ENCODE measurements around the gene GALK2. TPM values are rescaled to one million over a fixed set of nuclear protein-coding genes. Genes with fewer than 3 reads are reported as not detected.
"Not testable (repeated sequence)": the region's sequence is repeated elsewhere in the genome, so short reads cannot be mapped to it uniquely, and the experiment has no call there.

The GALK2 gene
- polyA plus RNA-seq, 3 donors = 23.6 to 30.4 (median 27.5) TPM

DNA sequence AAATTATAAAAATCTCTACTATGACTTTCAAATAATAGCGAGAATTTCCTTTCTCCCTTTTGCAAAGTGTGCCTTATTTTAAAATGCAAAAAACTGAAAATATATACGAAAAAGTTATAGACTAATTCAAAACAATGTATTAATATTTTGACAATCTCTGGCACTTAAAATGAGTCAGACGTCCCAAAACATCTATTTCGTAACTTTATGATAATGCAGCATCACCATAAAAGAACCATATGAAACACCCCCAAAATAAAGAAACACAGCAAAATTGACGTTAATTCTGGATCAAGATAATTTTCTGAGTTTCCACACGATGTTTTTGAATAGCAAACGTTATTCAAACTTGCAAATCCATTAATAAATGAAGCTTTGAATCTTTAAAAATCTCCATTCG, 15.7 kb upstream of the GALK2 start:
- DNase-seq (ENCODE audit: extremely low read depth in 1 of 11, low read depth in 9 of 11, low spot score in 4 of 11) = no peak

DNA sequence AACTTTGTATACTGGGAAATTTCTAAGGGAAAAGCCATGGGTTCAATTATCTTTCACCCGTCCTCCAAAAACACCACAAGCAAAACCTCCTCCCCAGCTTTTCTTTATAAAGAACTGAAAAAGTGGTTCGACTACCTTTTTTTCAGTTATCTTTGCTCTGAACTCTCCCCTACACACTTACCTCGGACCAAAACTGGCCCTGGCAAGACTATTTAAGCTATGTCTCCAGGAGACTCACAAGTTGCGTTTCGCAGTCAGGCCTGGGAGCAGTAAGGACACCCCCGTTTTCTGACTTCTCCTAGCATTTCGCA, 15.3 kb upstream of the GALK2 start:
- peak in 2 of 11 donors; percentile 11 to 20 for DNase-seq (ENCODE audit: extremely low read depth in 1 of 11, low read depth in 9 of 11, low spot score in 4 of 11)

DNA sequence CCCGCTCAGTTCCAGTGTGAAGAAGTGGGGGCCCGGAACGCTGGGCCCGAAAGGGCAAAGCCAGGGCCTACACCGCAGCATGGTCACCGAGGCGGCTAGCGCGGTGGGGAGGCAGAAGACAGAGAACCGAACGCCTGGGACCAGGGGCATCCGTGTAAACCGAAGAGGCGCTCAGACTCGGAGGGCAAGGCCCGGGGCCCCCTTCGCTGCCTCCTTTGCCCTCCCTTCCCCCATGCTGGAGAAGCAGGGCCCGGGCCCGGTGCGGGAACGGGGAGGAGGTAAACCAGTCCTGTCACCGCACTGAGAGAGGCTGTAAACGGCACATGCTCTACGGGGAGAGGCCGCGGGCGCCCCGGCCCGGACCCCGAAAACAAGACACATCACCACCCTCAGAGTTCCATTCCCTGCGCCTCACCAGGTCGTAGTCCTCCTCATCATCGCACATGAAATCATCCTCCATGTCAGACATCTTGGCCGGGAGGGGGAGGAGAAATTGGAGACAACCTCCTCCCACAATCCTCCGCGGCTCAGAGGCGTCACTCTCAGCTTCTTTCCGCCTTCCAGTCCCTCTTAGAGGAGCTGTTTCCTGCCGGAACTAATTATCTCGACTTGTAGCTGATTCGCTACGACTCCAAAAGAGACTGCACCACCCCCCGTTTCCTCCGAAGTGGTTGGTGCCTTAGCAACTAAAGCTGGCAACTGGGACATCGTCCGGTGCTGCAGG, 14.8 kb upstream of the GALK2 start, which contains the start of gene COPS2:
Gene COPS2 (minus strand): TSS at position 490 of the 724 bp plus-strand sequence. CDS start 21 bp downstream, at position 469.
- peak; percentile 94 to 99 (median 98) for DNase-seq (ENCODE audit: extremely low read depth in 1 of 11, low read depth in 9 of 11, low spot score in 4 of 11)

DNA sequence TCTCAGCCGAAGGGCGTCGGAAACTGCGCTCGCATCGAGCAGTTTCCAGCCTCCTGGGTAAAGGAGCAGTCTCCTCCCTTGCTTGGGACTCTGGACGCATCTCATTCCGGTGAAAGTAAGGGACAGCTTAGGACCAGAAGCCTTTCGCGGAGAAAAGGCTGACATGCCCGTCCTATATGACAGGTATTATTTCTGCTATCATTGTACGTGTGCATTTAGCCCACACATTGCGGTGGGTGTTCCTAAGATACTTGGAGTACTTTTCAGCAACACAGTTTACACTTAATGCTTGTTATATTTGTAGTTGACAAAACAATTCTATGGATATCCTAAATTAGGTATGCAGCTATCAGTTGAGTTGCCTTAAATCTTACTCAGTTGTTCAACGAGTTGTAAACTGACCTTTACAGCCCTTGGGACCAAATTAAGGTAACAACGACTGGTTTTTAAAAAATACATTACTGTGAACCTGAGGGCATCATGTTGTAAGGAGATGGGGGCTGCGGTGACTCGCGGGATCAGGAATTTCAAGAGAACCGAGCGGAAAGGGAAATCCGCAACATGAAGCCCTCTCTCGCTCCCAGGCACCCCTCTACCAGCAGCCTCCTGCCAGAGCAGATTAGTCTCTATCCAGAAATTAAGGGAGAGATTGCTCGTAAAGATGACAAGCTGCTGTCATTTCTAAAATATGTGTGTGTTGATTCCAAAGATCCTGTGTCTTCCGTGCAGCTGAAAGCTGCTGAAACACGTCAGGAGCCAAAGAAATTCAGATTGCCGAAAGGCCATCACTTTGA, 14.0 kb upstream of the GALK2 start:
- peak in 2 of 11 donors; percentile 4 to 8 for DNase-seq (ENCODE audit: extremely low read depth in 1 of 11, low read depth in 9 of 11, low spot score in 4 of 11)

DNA sequence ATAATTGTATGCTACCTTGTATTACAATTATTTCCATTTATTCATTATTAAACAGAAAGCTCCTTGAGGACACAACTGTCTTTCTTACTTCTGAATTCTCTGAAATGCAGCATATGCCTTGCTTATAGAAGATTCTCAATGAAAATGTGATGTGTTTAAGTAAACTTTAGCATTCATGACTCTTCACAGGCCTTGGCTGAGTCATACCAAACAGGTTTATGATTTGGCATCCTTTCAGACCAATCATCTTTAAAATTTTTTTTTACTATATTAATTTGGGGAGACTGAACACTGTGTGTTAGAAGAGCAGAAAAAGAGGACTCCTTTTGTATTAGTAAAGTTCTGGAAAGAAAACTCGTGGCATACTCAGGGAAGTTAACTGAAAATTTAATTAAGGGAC, 6.4 kb upstream of the GALK2 start:
- DNase-seq (ENCODE audit: extremely low read depth in 1 of 11, low read depth in 9 of 11, low spot score in 4 of 11) = no peak

DNA sequence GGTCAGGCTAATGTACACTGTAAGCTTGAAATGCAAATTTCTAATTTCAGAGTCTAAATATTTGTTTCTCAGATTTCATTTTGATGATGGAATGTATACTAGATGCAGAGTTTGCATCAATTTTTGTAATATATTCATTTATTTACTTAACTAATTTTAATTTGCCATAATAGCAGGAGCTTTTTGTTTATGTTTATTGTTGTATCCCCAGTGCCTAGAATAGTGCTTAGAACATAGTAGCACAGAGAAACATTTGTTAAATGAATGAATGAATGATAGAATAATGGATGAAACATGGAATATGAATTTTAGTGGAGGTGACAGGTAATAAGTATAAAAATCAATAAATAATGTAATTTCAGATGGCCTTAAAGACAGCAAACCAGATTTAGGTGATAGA, 5.2 kb upstream of the GALK2 start:
- no peak for DNase-seq (ENCODE audit: extremely low read depth in 1 of 11, low read depth in 9 of 11, low spot score in 4 of 11)

DNA sequence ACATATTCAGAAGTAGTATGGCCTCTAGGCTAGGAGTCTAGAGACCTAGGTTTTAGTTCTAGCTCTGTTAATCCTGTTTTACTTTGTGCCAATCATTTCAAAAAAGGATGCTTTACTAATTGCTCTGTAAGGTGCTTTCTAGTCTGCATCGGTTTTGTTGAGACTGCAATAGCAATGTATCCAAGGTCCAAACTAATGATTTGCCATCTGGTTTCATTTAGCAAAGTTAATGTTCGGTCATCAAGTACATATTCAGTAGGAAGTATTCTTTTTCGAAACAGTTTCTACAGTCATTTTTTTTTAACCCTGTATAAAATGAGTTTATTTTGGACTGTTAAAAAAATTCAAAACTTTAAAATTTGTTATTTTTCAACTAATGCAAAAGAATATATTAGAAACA, 2.0 kb upstream of the GALK2 start:
- DNase-seq (ENCODE audit: extremely low read depth in 1 of 11, low read depth in 9 of 11, low spot score in 4 of 11) = no peak

DNA sequence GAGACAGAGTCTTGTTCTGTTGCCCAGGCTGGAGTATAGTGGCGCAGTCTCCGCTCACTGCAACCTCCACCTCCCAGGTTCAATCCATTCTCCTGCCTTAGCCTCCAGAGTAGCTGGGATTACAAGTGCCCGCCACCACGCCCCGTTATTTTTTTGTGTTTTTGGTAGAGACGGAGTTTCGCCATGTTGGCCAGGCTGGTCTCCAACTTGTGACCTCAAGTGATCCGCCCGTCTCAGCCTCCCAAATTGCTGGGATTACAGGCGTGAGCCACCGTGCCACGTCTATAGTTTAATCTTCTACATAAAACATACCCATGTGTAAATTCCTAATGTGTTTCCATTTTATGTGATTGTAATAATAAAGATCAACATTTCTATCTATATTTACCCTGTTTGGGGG, 1.7 kb downstream of the GALK2 start:
- no peak for DNase-seq (ENCODE audit: extremely low read depth in 1 of 11, low read depth in 9 of 11, low spot score in 4 of 11)

DNA sequence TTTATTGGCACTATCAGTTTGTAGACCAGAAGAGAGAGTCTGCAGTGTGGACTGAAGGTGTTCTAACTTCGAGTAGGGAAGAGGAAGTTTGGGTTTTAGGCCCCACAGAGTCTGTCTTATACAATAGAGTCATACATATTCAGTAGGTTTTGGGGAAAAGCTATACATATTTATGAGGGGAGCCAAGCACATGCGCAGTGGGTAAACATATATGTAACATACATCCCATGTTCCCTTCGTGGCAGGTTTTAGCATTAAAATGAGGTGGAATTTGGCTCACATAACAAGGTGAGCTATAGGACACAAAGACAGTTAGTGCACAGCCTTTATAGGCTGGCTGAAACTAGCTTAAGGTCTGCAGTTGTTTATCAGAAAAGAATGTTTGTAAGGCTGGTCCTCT, 4.9 kb downstream of the GALK2 start:
- DNase-seq (ENCODE audit: extremely low read depth in 1 of 11, low read depth in 9 of 11, low spot score in 4 of 11) = no peak

DNA sequence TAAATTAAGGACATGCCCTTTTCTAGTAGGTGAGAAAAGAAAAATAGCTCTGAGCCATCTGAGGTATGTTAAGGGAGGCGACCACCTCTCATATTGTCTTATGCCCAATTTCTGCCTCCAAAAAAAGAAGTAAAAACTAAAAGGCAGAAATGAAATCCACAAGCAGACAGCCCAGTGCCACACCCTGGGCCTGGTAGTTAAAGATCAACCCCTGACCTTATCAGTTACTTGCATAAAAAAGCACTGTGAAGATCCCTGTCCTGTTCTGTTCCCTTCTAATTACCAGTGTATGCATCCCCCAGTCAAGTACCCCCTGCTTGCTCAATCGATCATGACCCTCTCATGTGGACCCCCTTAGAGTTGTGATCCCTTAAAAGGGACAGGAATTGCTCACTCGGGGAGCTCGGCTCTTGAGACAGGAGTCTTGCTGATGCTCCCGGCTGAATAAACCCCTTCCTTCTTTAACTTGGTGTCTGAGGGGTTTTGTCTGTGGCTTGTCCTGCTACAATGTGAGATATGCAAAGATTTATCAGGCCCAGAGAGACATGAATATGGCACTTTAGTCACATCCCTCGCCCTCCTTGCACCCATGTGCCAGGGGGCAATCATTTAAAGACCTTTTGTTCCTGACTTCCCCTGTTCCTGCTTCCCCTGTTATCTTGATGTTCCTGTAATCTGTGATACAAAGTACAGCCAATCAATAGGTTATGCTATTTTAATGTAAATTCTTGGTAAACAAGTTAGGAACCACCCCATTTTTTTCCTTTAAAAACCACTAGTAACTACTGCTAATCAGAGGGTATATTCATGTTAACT, 5.7 kb downstream of the GALK2 start:
- not testable (repeated sequence) for DNase-seq (ENCODE audit: extremely low read depth in 1 of 11, low read depth in 9 of 11, low spot score in 4 of 11)

DNA sequence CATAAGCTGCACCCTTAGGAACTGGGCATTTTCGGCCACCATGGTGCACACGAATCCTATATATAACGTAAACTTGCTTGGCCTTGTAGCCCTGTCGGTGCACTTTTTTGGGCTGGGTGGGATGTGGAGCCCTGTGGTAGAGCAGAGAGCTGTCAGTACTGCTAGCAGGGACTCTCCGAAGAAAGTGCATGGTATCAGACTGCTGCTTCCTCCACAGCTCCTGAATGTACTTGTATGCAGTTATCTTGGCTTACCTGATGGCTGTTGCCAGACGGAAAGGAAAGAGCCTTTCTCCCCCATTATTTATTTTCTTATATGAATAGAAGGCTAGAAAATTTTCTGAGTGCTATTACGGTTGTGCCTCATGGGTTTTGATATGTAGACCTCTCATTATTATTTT, 8.4 kb downstream of the GALK2 start:
- no peak for DNase-seq (ENCODE audit: extremely low read depth in 1 of 11, low read depth in 9 of 11, low spot score in 4 of 11)

DNA sequence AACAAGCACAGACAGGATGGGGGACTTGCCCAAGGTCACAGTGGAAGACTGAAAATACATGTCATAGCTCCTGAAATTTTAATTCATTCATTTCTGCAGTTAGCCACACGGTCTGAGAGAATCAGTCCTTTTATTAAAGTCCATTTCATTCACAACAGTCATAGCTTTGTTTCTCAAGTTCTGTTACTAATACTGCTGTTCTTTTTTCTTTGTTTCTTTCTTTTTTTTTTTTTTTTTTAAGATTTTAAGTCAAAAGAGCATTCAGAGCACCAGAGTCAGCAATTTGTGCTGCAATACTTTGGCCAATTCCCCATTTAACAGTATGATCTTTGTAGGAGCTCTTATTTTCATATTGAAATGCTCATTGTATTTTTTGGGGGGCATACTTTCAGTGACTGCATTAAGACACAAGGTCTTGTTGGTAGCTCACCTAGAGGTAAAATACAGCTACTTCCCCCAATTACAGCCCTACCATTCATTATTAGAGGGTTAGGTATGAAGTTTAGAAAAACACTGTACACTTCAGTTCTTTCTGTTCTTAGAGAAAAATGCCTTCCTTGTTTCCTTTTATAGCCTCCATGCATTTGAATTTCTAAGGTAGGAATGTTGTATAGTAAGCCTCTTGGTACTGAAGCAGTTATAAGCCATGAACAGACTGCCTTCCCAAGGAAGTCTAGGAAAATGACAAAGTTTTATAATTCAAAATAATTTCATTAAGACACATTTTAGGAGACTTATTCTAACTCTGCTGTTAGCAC, 9.6 kb downstream of the GALK2 start:
- DNase-seq (ENCODE audit: extremely low read depth in 1 of 11, low read depth in 9 of 11, low spot score in 4 of 11) = no peak

DNA sequence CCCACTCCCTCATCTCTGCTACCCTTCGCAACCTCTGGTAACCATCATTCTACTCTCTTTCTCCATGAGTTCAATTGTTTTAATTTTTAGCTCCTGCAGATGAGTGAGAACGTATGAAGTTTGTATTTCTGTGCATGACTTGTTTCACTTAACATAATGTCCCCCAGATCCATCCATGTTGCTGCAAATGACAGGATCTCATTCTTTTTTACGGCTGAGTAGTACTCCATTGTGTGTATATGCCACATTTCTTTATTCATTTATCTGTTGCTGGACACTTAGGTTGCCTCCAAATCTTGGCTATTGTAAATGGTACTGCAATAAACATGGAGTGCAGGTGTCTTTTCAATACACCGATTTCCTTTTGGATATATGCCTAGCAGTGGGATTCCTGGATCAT, 12.1 kb downstream of the GALK2 start:
- DNase-seq (ENCODE audit: extremely low read depth in 1 of 11, low read depth in 9 of 11, low spot score in 4 of 11) = no peak

DNA sequence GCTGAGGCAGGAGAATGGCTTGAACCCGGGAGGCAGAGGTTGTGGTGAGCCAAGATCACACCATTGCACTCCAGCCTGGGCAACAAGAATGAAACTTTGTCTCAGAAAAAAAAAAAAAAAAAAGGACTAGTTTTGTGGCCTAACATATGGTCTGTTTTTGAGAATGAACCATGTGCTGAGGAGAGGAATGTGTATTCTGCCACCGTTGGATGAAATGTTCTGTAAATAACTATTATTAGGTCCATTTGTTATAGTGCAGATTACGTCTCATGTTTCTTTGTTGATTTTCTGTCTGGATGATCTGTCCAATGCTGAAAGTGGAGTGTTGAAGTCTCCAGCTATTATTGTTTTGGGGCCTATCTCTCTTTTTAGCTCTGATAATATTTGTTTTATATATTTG, 13.7 kb downstream of the GALK2 start:
- DNase-seq (ENCODE audit: extremely low read depth in 1 of 11, low read depth in 9 of 11, low spot score in 4 of 11) = not testable (repeated sequence)

DNA sequence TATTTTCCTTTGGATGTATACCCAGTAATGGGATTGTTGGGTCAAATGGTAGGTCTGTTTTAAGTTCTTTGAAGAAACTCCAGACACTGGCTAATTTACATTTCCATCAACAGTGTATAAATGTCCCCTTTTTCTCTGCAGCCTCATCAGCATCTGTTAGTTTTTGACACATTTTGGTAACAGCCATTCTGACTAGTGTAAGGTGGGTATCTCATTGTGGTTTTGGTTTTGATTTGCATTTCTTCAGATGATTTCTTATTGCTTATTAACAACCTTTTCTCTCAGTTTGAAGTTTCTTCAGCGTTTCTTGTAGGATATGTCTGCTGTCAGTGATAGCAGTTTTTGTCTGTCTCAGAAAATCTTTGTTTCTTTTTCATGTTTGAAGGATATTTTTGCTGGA, 15.4 kb downstream of the GALK2 start:
- no peak for DNase-seq (ENCODE audit: extremely low read depth in 1 of 11, low read depth in 9 of 11, low spot score in 4 of 11)

DNA sequence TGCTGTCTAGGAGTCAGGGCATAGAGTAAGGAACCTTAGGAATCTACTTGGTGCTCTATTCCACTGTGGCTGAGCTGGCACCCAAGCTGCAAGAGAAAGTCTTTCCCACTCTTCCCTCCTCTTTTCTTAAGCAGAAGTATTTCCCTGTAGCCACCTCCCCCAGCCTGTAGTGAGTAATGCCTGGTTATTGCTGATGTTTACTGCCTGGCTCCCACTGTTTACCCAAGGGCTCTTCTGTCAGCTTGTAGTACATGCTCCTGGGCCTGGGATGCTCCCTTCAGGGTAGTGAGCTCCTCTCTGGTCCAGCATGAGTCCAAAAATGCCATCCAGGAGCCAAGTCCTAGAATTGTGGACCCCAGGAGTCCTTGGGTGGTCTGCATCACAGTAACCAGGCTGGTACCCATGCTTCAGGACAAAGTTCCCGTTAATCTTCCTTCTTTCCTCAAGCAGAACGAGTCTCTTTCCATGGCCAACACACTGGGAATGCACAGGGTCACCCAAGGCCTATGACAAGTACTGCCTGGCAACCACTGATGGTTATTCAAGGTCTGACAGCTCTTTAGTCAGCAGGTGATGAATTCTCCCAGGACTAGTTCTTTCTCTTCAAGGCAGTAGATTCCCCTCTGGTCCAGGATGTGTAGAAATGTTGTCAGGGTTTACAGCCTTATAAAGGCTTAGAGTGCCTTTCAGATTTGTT, 17.6 kb downstream of the GALK2 start:
- DNase-seq (ENCODE audit: extremely low read depth in 1 of 11, low read depth in 9 of 11, low spot score in 4 of 11) = no peak

DNA sequence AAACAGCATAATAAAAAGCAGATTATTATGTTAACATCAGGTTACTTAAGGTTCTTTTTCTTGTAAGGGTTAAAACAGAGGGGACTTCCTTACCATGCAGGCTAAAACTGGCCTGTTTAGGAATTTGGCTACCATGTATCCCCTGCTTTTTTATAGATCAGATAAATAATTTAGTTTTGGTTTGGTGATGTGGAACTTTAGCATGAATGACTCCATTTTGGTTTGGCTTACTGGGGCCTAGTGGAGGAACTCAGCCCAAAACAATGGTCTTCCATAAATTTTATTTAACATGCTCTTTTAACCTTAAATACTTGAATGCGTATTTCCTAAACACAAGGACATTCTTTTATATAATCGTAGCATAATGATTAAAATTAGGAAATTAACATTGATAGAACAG, 18.9 kb downstream of the GALK2 start:
- no peak for DNase-seq (ENCODE audit: extremely low read depth in 1 of 11, low read depth in 9 of 11, low spot score in 4 of 11)

DNA sequence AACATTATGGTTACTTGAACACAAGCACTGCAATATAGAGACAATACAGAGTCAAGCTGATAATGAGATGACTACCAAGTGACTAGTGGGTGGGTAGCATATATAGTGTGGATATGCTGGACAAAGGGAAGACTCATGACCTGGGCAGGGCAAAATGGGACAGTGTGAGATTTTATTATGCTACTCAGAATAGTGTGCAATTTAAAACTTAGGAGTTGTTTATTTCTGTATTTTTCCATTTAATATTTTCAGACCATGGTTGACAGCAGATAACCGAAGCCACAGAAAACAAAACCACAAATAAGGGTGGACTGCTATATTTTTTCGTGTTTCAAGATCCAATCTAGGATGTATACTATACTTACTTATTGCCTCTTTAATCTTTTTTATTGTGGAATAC, 19.6 kb downstream of the GALK2 start:
- DNase-seq (ENCODE audit: extremely low read depth in 1 of 11, low read depth in 9 of 11, low spot score in 4 of 11) = no peak

DNA sequence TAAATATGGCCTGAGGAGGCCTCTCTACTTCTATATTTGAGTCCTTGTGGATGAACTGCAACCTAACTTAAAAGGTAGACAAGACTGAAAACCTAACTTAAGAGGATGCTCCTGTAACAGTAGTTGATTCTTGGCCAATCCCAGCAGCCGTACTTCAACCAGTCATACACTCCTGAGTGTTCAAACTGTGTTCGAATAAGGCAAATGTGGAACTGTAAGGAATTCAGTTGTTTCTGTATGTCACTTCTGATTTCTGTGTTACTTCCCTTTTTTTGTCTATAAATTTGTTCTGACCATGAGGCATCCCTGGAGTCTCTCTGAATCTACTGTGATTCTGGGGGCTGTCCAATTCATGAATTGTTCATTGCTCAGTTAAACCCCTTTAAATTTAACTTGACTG, 20.5 kb downstream of the GALK2 start:
- no peak for DNase-seq (ENCODE audit: extremely low read depth in 1 of 11, low read depth in 9 of 11, low spot score in 4 of 11)
